A549 (cell line): ENCODE data around the gene HPCAL1.

Source experiments
- EP300 ChIP-seq, 2 experiments: fragments of >200 bp; sonication (Bioruptor Twin); formaldehyde crosslinking; IDR thresholded peaks; 2 replicates in 1 of 2; 3 replicates in 1 of 2; pipeline ENCODE4 v1.6.1; 2016 to 2017
- KDM1A ChIP-seq: fragments of 200-600 bp; sonication (generic); IDR thresholded peaks from 2 replicates; pipeline ENCODE4 v1.6.1; 2016; ENCODE audit warnings: low read depth, mild to moderate bottlenecking
- NFE2L2 ChIP-seq: fragments of 150-350 bp; conservative IDR thresholded peaks from 2 replicates; pipeline ENCODE4 v1.6.1; 2014; ENCODE audit warnings: low read length
- POLR2A ChIP-seq: IDR thresholded peaks from 2 replicates; pipeline ENCODE4 v1.6.1; 2012; ENCODE audit warnings: mild to moderate bottlenecking, low read length
- RAD21 ChIP-seq, 2 experiments: fragments of >200 bp in 1 of 2; sonication (Bioruptor Twin) in 1 of 2; formaldehyde crosslinking in 1 of 2; IDR thresholded peaks in 1 of 2; conservative IDR thresholded peaks in 1 of 2; 2 replicates in 1 of 2; 3 replicates in 1 of 2; pipeline ENCODE4 v1.6.1; 2012 to 2018; ENCODE audit warnings: inconsistent platforms in 1 of 2
- REST ChIP-seq: fragments of 200-600 bp; sonication (generic); IDR thresholded peaks from 2 replicates; pipeline ENCODE4 v1.6.1; 2016; ENCODE audit warnings: antibody characterized with exemption, mild to moderate bottlenecking, moderate library complexity
- RFX5 ChIP-seq: fragments of 450-650 bp; IDR thresholded peaks from 2 replicates; pipeline ENCODE4 v1.7.1; 2014; ENCODE audit warnings: antibody characterized with exemption, mild to moderate bottlenecking, moderate library complexity
- SMC3 ChIP-seq: fragments of >200 bp; sonication (Bioruptor Twin); formaldehyde crosslinking; IDR thresholded peaks from 3 replicates; pipeline ENCODE4 v1.6.1; 2018; ENCODE audit warnings: inconsistent platforms
- SREBF2 ChIP-seq: fragments of 450-650 bp; IDR thresholded peaks from 2 replicates; pipeline ENCODE4 v1.6.1; 2014; ENCODE audit warnings: mild to moderate bottlenecking, moderate library complexity
- USF2 ChIP-seq: fragments of 450-650 bp; IDR thresholded peaks from 2 replicates; pipeline ENCODE4 v1.6.1; 2014; ENCODE audit warnings: antibody characterized with exemption
- TF ChIP-seq, protein P1 (sequence below): fragments of >200 bp; sonication (Bioruptor Twin); formaldehyde crosslinking; IDR thresholded peaks from 3 replicates; pipeline ENCODE4 v1.5.1; 2016
- TF ChIP-seq, protein P2 (sequence below): fragments of 150-350 bp; IDR thresholded peaks from 2 replicates; pipeline ENCODE4 v1.6.1; 2014; ENCODE audit warnings: low read depth, mild to moderate bottlenecking, low read length
- TF ChIP-seq, protein P3 (sequence below): IDR thresholded peaks from 2 replicates; pipeline ENCODE4 v1.6.1; 2012

DNA sequence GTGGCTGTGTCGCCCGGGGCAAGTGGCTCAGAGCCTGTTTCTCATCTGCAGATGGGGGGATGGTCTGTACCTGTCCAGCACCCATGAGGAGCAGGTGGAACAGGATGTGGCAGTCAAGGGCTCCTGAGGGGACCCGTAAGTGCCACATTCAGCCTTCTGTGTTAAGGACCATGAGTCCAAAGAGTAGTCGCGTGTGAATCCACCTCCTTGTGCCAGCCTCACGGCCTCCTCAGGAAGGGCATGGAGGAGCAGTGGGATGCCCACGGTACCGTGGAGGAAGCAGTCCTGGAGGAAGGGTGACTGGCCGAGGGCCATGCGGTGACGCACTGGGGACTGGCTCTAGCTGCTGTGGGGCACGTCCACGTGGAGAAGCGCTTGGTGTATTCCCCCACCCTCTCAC is 84.3 kb downstream of the HPCAL1 start:
- TF ChIP-seq RFX5 (no peak), POLR2A (no peak), USF2 (no peak), SREBF2 (no peak), KDM1A (no peak), NFE2L2 (no peak), EP300 (IDR thresholded peaks at IDR 0.05) (no peak), RAD21 (conservative IDR thresholded peaks at IDR 0.05 in 1 of 2, IDR thresholded peaks at IDR 0.05 in 1 of 2) (no peak), REST (no peak), SMC3 (no peak)
- TF ChIP-seq, protein P1, sequence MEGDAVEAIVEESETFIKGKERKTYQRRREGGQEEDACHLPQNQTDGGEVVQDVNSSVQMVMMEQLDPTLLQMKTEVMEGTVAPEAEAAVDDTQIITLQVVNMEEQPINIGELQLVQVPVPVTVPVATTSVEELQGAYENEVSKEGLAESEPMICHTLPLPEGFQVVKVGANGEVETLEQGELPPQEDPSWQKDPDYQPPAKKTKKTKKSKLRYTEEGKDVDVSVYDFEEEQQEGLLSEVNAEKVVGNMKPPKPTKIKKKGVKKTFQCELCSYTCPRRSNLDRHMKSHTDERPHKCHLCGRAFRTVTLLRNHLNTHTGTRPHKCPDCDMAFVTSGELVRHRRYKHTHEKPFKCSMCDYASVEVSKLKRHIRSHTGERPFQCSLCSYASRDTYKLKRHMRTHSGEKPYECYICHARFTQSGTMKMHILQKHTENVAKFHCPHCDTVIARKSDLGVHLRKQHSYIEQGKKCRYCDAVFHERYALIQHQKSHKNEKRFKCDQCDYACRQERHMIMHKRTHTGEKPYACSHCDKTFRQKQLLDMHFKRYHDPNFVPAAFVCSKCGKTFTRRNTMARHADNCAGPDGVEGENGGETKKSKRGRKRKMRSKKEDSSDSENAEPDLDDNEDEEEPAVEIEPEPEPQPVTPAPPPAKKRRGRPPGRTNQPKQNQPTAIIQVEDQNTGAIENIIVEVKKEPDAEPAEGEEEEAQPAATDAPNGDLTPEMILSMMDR = no peak
- TF ChIP-seq, protein P2, sequence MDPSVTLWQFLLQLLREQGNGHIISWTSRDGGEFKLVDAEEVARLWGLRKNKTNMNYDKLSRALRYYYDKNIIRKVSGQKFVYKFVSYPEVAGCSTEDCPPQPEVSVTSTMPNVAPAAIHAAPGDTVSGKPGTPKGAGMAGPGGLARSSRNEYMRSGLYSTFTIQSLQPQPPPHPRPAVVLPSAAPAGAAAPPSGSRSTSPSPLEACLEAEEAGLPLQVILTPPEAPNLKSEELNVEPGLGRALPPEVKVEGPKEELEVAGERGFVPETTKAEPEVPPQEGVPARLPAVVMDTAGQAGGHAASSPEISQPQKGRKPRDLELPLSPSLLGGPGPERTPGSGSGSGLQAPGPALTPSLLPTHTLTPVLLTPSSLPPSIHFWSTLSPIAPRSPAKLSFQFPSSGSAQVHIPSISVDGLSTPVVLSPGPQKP = no peak
- TF ChIP-seq, protein P3, sequence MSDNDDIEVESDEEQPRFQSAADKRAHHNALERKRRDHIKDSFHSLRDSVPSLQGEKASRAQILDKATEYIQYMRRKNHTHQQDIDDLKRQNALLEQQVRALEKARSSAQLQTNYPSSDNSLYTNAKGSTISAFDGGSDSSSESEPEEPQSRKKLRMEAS = no peak
